ENCODE measurements around the gene EN2.

The EN2 gene

DNA sequence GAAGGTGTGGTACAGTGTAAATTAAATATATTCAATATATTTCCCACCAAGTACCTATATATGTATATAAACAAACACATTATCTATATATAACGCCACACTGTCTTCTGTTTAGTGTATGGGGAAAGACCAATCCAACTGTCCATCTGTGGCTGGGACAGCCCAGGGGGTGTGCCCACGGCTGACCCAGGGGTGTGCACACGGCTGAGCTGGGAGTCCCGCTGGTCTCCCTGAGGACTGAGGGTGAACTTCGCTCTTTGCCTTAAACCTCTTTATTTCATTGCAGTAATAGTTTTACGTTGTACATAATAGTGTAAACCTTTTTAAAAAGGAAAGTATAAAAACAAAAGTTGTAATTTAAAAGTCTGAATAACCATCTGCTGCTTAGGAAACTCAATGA lies 6.3 kb downstream of the EN2 start:
- no peak for DNase-seq (ENCODE audit: low read depth in 2 of 2)

DNA sequence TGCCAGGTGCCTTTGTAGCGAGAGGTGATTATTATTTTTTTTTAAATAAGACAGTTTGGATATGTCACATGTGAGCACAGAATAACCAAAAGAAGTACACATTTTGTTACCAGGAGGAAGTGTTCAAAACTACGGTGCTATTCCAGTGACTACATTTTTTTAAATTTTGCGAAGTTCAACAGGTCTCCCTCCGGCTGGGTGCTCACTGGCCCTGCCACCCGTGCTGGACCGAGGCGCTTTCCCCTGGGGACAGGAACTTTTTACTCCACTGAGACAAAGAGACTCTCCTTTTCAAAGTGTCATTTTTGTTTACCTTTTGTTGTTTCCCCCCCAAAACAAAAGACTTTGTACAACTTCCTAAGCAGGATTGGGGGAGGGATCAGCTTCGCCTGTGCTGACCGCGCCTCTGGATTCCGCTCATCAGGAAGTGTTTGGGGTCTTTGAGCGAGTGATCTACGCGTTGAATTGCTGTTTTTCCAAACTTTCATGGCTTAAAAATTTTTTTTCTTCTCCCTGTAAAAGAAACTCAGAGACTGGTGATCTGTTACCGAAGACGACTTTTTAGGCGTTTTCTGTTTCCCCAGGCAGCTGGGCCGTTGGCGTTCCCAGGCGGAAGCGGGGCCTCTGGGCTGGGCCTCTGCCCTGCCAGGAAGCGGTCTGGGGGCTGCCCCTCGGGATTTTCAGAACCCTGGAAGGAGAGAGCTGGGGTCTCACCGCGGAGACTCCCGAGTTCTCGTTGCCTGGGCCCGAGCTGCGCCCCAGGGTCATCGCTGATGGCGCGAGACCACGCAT lies 7.2 kb downstream of the EN2 start:
- DNase-seq (ENCODE audit: low read depth in 2 of 2), result no peak

DNA sequence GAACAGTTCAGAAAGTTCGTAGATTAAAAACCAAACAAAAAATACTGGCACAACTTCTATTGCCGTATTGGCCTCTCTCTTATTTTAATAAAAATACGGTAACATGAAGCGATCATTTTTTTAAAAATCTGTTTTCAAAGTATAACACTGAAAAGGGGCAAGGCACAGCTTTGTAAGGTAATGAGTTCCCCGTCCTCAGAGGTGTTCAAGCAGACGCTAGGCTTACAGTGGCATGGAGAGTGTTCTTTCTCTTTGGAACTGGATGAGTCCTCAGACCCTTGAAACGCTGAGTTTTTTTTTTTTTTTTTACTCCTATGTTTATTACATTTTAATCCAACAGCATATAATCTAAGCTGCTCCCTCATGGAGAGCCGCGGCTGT lies 7.8 kb downstream of the EN2 start:
- DNase-seq (ENCODE audit: low read depth in 2 of 2), result no peak

DNA sequence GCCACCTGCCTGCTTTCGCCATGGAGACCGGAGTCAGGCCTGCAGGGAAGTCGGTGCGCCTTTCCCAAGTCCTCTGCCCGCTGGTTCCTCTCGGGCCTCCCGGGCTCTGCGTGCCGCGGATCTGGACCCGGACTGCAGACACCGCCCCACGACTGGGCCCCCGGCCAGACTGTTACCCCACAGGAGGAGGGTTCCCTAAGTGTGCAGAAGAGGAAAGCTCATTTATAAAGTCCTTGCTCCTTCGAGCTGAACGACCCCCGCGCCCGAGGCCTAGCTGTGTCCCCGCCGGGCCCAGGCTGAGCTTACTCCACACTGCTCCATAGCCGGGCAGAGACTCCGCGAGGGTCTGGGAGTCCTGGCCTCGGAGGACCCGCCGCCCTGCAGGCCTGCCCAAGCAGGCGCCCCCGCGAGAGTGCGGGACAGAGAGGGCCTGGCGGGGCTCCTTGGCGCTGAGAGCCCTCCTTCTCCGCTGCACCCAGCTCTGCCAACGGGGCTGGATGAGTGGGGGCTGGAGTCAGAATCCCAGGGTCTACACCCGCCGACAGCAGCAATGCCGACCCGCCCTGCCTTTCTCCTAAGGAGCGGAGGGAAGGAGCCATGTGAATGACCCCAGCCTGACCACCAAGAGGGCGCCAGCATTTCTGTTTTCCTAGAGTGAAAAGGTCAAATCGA lies 8.3 kb downstream of the EN2 start:
- no peak for DNase-seq (ENCODE audit: low read depth in 2 of 2)

GRCh38 chr7:155466814-155467733 lies 9.1 kb downstream of the EN2 start:
- no peak for DNase-seq (ENCODE audit: low read depth in 2 of 2)

DNA sequence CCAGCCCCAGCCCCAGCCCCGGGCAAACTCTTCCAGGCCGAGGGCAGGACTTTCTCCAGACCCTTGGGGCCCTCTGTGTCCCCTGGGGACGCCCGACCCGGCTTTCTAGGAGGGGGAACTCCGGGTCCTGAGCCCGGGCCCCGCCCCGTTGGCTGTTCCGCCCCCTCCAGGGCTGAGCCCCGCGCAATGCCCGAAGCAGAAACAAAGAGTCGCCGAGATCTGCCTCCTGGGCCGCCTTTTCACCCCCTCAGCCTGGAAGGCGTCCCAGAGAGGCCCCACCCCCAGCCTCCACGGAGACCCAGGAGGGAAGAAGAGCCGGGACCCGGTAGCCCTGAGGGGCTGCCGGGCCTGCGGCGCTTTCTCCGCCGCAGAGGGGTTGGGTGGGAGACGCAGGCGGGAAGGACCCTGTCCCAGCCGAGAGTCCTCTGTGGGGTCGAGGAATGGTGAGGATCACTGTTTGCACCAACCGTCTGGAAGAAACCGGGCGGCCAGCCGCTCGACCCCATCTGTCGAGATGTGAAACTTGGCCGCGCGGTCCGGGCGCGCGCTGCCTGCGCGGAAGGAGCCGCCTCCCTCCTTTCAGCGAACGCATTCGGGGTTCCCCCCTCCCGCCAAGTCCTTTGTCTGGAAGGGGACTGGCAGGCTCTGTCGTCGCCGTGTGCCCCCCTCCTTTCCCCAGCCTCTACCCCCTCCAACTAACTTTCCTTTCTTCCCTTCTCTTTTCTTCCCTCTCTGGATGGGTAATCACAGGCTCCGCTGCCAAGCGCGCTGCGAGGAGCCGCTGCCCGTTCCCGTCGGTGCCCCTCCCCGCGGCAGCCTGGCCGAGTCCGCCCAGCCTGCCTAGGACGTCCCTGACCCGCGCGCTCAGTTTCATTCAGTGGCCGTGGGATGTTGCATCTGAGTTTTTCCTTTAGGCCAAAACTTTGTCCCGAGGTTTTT lies 10.2 kb downstream of the EN2 start:
- no peak for DNase-seq (ENCODE audit: low read depth in 2 of 2)

GRCh38 chr7:155468785-155469148 lies 10.8 kb downstream of the EN2 start:
- no peak for DNase-seq (ENCODE audit: low read depth in 2 of 2)

GRCh38 chr7:155469311-155470185 lies 11.6 kb downstream of the EN2 start:
- no peak for DNase-seq (ENCODE audit: low read depth in 2 of 2)

- no peak for DNase-seq (ENCODE audit: low read depth in 2 of 2)
Observed at GRCh38 chr7:155470186-155470487, 12.2 kb downstream of the EN2 start.

- no peak for DNase-seq (ENCODE audit: low read depth in 2 of 2)
Observed at GRCh38 chr7:155470686-155471638, 13.0 kb downstream of the EN2 start.

GRCh38 chr7:155471718-155472117 lies 13.8 kb downstream of the EN2 start:
- DNase-seq (ENCODE audit: low read depth in 2 of 2), result no peak

DNA sequence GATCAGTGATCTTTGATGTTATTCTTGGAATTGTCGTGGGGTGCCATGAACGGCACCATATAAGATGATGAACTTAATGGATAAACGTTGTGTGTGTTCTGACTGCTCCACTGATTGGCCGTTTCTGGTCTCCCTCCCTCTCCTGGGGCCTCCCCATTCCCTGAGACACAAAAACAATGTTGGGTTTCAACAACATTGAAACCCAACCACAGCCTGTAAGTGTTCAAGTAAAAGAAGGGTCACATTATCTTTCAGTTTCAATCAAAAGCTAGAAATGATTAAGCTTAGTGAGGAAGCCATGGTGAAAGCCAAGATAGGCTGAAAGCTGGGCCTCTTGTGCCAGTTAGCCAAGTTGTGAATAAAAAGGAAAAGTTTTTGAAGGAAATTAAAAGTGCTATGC lies 19.5 kb downstream of the EN2 start:
- DNase-seq (ENCODE audit: low read depth in 2 of 2), result no peak

- no peak for DNase-seq (ENCODE audit: low read depth in 2 of 2)
Observed at GRCh38 chr7:155481764-155482163, 23.8 kb downstream of the EN2 start.

- DNase-seq (ENCODE audit: low read depth in 2 of 2), result no peak
Observed at GRCh38 chr7:155482511-155483183, 24.7 kb downstream of the EN2 start.

- DNase-seq (ENCODE audit: low read depth in 2 of 2), result no peak
Observed at GRCh38 chr7:155483245-155483644, 25.3 kb downstream of the EN2 start.

DNA sequence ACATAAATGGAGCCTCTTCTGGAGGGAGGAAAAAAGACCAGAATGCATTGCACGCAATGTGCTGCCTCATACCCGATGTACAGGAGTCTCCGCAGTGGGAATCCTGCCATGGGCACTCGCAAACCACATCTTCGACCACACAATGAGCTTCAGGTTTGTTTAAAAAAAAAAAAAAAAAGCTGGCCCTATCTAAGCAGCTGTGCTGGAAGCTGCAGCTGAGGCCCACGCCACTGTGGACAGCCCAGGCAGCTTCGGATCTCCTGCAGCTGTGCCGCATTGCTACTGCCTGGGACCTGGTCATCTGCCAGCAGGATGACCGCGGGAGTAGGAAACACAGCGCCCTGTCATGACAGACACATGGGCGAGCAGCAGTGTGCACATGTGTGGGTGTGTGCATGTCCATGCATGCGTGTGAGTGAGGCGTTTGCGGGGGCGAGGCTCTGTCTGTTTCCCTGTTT lies 26.0 kb downstream of the EN2 start:
- no peak for DNase-seq (ENCODE audit: low read depth in 2 of 2)

GRCh38 chr7:155484483-155485399 lies 26.8 kb downstream of the EN2 start:
- no peak for DNase-seq (ENCODE audit: low read depth in 2 of 2)
